GM12878 (cell line): Measurements from ENCODE around the gene SNRPA. TPM values are rescaled to one million over a fixed set of nuclear protein-coding genes. Genes with fewer than 3 reads are reported as not detected.

ENCODE experiments used
- BACH1 ChIP-seq: fragments of 450-650 bp; IDR thresholded peaks from 2 replicates; pipeline ENCODE4 v1.6.1; 2017; ENCODE audit warnings: mild to moderate bottlenecking, borderline replicate concordance
- BCL11A ChIP-seq: IDR thresholded peaks from 2 replicates; pipeline ENCODE4 v1.6.1; 2011; ENCODE audit warnings: low read depth, low read length
- CUX1 ChIP-seq: IDR thresholded peaks from 2 replicates; pipeline ENCODE4 v1.6.1; 2012; ENCODE audit warnings: improper control_type of control experiment, low read depth, low read length; ENCODE audit not compliant: insufficient replicate concordance
- NBN ChIP-seq: fragments of 450-650 bp; IDR thresholded peaks from 2 replicates; pipeline ENCODE4 v1.6.1; 2016
- RUNX3 ChIP-seq: IDR thresholded peaks from 2 replicates; pipeline ENCODE4 v1.6.1; 2012; ENCODE audit warnings: low read length, inconsistent platforms
- ZNF207 ChIP-seq: fragments of 450-650 bp; IDR thresholded peaks from 2 replicates; pipeline ENCODE4 v1.6.1; 2014; ENCODE audit warnings: antibody characterized with exemption, mild to moderate bottlenecking, borderline replicate concordance
- ZNF384 ChIP-seq: IDR thresholded peaks from 2 replicates; pipeline ENCODE4 v1.6.1; 2012; ENCODE audit warnings: low read depth, mild to moderate bottlenecking, low read length, improper control_type of control experiment, borderline replicate concordance
- polyA plus RNA-seq, 11 experiments: library from polyadenylated mRNA; depleted of rRNA in 4 of 11; unstranded in 6 of 11; stranded (reverse) in 5 of 11; fragments of >200 nt; fragmentation: Nextera tagmentation in 4 of 11; fragmentation: Illumina TruSeq in 1 of 11; extraction: Ambion mirVana in 4 of 11; extraction: Trizol in 1 of 11; gene quantifications; 1 replicate in 1 of 11; 2 replicates in 10 of 11; pipeline versions ENCODE4 v1.2.1 to v1.2.3, GENCODE V29; 2011 to 2016; ENCODE audit warnings: inconsistent platforms in 2 of 11, missing spikeins in 2 of 11, low read depth in 1 of 11
- total RNA-seq, 4 experiments: library from RNA; depleted of rRNA in 3 of 4; stranded (reverse); fragments of >200 nt in 3 of 4; fragmentation: Illumina TruSeq in 1 of 4; extraction: Trizol in 1 of 4; gene quantifications; 2 replicates each; pipeline versions ENCODE4 v1.2.1 to v1.2.3, GENCODE V29; 2013 to 2021
- TF ChIP-seq, protein P1 (sequence below): fragments of 450-650 bp; IDR thresholded peaks from 2 replicates; pipeline ENCODE4 v1.6.1; 2017; ENCODE audit warnings: low read depth, mild to moderate bottlenecking, moderate library complexity
- TF ChIP-seq, protein P2 (sequence below): IDR thresholded peaks from 2 replicates; pipeline ENCODE4 v1.6.1; 2012; ENCODE audit warnings: low read depth, low read length, improper control_type of control experiment
- TF ChIP-seq, protein P3 (sequence below): fragments of 450-650 bp; IDR thresholded peaks from 2 replicates; pipeline ENCODE4 v1.6.1; 2017; ENCODE audit warnings: mild to moderate bottlenecking, moderate library complexity
- TF ChIP-seq, protein P4 (sequence below): IDR thresholded peaks from 2 replicates; pipeline ENCODE4 v1.6.1; 2011; ENCODE audit warnings: low read depth, low read length, improper control_type of control experiment, borderline replicate concordance
- TF ChIP-seq, protein P5 (sequence below): fragments of 450-650 bp; IDR thresholded peaks from 2 replicates; pipeline ENCODE4 v1.6.1; 2018; ENCODE audit warnings: mild to moderate bottlenecking, low read depth, moderate library complexity; ENCODE audit not compliant: partially characterized antibody

SNRPA gene
- total and polyA plus RNA-seq, 10 of the 15 experiments (the other 5 are each of a cell fraction or from before 2014, with no cell fraction given) = 14.8 to 299 (median 202) TPM

- TF ChIP-seq CUX1 = no peak
- TF ChIP-seq, protein P1, sequence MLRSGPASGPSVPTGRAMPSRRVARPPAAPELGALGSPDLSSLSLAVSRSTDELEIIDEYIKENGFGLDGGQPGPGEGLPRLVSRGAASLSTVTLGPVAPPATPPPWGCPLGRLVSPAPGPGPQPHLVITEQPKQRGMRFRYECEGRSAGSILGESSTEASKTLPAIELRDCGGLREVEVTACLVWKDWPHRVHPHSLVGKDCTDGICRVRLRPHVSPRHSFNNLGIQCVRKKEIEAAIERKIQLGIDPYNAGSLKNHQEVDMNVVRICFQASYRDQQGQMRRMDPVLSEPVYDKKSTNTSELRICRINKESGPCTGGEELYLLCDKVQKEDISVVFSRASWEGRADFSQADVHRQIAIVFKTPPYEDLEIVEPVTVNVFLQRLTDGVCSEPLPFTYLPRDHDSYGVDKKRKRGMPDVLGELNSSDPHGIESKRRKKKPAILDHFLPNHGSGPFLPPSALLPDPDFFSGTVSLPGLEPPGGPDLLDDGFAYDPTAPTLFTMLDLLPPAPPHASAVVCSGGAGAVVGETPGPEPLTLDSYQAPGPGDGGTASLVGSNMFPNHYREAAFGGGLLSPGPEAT = peak; percentile 64
- no peak for TF ChIP-seq BCL11A
- TF ChIP-seq, protein P2, sequence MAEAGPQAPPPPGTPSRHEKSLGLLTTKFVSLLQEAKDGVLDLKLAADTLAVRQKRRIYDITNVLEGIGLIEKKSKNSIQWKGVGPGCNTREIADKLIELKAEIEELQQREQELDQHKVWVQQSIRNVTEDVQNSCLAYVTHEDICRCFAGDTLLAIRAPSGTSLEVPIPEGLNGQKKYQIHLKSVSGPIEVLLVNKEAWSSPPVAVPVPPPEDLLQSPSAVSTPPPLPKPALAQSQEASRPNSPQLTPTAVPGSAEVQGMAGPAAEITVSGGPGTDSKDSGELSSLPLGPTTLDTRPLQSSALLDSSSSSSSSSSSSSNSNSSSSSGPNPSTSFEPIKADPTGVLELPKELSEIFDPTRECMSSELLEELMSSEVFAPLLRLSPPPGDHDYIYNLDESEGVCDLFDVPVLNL = no peak; the same call in 1 of the 2 replicates
- TF ChIP-seq, protein P3, sequence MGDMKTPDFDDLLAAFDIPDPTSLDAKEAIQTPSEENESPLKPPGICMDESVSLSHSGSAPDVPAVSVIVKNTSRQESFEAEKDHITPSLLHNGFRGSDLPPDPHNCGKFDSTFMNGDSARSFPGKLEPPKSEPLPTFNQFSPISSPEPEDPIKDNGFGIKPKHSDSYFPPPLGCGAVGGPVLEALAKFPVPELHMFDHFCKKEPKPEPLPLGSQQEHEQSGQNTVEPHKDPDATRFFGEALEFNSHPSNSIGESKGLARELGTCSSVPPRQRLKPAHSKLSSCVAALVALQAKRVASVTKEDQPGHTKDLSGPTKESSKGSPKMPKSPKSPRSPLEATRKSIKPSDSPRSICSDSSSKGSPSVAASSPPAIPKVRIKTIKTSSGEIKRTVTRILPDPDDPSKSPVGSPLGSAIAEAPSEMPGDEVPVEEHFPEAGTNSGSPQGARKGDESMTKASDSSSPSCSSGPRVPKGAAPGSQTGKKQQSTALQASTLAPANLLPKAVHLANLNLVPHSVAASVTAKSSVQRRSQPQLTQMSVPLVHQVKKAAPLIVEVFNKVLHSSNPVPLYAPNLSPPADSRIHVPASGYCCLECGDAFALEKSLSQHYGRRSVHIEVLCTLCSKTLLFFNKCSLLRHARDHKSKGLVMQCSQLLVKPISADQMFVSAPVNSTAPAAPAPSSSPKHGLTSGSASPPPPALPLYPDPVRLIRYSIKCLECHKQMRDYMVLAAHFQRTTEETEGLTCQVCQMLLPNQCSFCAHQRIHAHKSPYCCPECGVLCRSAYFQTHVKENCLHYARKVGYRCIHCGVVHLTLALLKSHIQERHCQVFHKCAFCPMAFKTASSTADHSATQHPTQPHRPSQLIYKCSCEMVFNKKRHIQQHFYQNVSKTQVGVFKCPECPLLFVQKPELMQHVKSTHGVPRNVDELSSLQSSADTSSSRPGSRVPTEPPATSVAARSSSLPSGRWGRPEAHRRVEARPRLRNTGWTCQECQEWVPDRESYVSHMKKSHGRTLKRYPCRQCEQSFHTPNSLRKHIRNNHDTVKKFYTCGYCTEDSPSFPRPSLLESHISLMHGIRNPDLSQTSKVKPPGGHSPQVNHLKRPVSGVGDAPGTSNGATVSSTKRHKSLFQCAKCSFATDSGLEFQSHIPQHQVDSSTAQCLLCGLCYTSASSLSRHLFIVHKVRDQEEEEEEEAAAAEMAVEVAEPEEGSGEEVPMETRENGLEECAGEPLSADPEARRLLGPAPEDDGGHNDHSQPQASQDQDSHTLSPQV = 0 out of 2 replicates have a peak, but pooled peaks have one; percentile 59
- TF ChIP-seq, protein P4, sequence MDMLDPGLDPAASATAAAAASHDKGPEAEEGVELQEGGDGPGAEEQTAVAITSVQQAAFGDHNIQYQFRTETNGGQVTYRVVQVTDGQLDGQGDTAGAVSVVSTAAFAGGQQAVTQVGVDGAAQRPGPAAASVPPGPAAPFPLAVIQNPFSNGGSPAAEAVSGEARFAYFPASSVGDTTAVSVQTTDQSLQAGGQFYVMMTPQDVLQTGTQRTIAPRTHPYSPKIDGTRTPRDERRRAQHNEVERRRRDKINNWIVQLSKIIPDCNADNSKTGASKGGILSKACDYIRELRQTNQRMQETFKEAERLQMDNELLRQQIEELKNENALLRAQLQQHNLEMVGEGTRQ = no peak
- TF ChIP-seq ZNF207 = no peak
- no peak for TF ChIP-seq ZNF384
- TF ChIP-seq, protein P5, sequence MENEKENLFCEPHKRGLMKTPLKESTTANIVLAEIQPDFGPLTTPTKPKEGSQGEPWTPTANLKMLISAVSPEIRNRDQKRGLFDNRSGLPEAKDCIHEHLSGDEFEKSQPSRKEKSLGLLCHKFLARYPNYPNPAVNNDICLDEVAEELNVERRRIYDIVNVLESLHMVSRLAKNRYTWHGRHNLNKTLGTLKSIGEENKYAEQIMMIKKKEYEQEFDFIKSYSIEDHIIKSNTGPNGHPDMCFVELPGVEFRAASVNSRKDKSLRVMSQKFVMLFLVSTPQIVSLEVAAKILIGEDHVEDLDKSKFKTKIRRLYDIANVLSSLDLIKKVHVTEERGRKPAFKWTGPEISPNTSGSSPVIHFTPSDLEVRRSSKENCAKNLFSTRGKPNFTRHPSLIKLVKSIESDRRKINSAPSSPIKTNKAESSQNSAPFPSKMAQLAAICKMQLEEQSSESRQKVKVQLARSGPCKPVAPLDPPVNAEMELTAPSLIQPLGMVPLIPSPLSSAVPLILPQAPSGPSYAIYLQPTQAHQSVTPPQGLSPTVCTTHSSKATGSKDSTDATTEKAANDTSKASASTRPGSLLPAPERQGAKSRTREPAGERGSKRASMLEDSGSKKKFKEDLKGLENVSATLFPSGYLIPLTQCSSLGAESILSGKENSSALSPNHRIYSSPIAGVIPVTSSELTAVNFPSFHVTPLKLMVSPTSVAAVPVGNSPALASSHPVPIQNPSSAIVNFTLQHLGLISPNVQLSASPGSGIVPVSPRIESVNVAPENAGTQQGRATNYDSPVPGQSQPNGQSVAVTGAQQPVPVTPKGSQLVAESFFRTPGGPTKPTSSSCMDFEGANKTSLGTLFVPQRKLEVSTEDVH = peak; percentile 67
- peak; percentile 88 for TF ChIP-seq NBN
- peak; percentile 37; the same call in 1 of the 2 replicates for TF ChIP-seq BACH1
- TF ChIP-seq RUNX3 = no peak; the same call in 1 of the 2 replicates
Observed at GRCh38 chr19:40797963-40798682, 47.1 kb downstream of the SNRPA start (continued).
